ENCODE results near the gene IGFBP3. TPM values are rescaled to one million over a fixed set of nuclear protein-coding genes. Genes with fewer than 3 reads are reported as not detected.

The IGFBP3 gene
- total RNA-seq, 2 experiments from 2014 or later, result 0.17 TPM; not detected in 1

Other genes starting within 250 kb of the IGFBP3 start
- gene CCDC201, start 48.2 kb downstream of the IGFBP3 start, total RNA-seq, result not detected
- gene IGFBP1, start 32.8 kb downstream of the IGFBP3 start, total RNA-seq, result not detected